NCI-H146 treated with DMSO at 0.1 percent for 48 hours (cell line): ENCODE data around the gene PACSIN1.

ENCODE experiments used
- DNase-seq: peaks from one replicate; lab custom pipeline; 2025; ENCODE audit not compliant: unreplicated experiment; lab: John Stamatoyannopoulos, UW

The PACSIN1 gene

GRCh38 chr6:34514112-34514511 lies 48.2 kb downstream of the PACSIN1 start:
- no peak for DNase-seq

- peak; percentile 60 for DNase-seq
Observed at GRCh38 chr6:34514593-34515472, 49.0 kb downstream of the PACSIN1 start.

GRCh38 chr6:34515473-34516387 lies 49.9 kb downstream of the PACSIN1 start:
- DNase-seq, result no peak

GRCh38 chr6:34516391-34517324 lies 50.8 kb downstream of the PACSIN1 start:
- no peak for DNase-seq

GRCh38 chr6:34517461-34517881 lies 51.6 kb downstream of the PACSIN1 start:
- no peak for DNase-seq

GRCh38 chr6:34517966-34518365 lies 52.1 kb downstream of the PACSIN1 start:
- DNase-seq, result no peak

GRCh38 chr6:34518669-34519365 lies 52.9 kb downstream of the PACSIN1 start:
- DNase-seq, result no peak

- DNase-seq, result no peak
Observed at GRCh38 chr6:34519971-34520644, 54.2 kb downstream of the PACSIN1 start.

GRCh38 chr6:34520645-34521462 lies 55.0 kb downstream of the PACSIN1 start:
- no peak for DNase-seq

- no peak for DNase-seq
Observed at GRCh38 chr6:34521463-34522285, 55.8 kb downstream of the PACSIN1 start.

- DNase-seq, result no peak
Observed at GRCh38 chr6:34522761-34523160, 56.9 kb downstream of the PACSIN1 start.

- no peak for DNase-seq
Observed at GRCh38 chr6:34523441-34524206, 57.7 kb downstream of the PACSIN1 start.

GRCh38 chr6:34524499-34524898 lies 58.6 kb downstream of the PACSIN1 start:
- no peak for DNase-seq

GRCh38 chr6:34524971-34525370 lies 59.1 kb downstream of the PACSIN1 start:
- DNase-seq, result no peak

GRCh38 chr6:34525431-34526175 lies 59.7 kb downstream of the PACSIN1 start:
- DNase-seq, result no peak

GRCh38 chr6:34526241-34526972 lies 60.5 kb downstream of the PACSIN1 start:
- no peak for DNase-seq
